ENCODE measurements around the gene IP6K2.
A peak's percentile ranks its signal among the peaks of the same experiment; 100 is the strongest.
"Not testable (repeated sequence)": the region's sequence is repeated elsewhere in the genome, so short reads cannot be mapped to it uniquely, and the experiment has no call there.

IP6K2 gene

DNA sequence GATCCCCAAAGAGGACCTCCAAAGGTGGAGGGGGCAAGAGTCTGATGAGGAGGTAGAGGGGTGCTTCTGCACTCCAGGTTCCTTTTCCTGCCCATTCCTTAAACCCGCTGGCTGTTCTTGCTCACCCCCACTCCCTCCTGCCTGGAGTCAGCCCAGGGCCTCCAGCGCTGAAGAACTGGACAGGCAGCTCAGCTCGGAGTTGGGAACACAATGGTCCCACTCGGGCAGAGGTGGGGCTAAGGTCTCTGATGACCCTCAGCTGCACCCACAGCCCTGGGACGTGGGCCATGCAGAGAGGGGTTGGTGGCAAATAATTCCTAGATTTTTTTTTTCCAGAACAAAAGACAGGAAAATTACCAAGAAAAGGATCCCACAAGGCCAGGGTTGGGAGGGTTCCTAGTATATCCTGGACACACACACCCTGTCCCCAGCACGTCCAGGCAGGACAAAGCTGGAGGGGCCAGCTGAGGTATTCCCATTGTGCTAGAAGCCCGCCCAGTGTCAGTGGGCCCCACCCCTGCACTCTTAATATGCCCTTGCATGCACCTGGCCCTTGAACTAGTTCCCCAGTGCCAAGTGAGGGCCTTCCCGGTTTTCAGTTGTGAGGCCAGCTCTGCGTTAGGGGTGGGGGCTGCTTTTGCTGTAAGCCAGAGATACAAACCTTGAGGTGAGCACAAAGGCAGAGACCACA is 22.1 kb upstream of the IP6K2 start:
- H2AFZ ChIP-seq (ENCODE audit: low read length): no peak overlapping the region
- H3K79me2 ChIP-seq (ENCODE audit: insufficient read depth, low read length): no peaks in the 10 kb centered on the region
- H3K4me3 ChIP-seq (ENCODE audit: low read depth, low read length, poor library complexity, severe bottlenecking): no peak overlapping the region

DNA sequence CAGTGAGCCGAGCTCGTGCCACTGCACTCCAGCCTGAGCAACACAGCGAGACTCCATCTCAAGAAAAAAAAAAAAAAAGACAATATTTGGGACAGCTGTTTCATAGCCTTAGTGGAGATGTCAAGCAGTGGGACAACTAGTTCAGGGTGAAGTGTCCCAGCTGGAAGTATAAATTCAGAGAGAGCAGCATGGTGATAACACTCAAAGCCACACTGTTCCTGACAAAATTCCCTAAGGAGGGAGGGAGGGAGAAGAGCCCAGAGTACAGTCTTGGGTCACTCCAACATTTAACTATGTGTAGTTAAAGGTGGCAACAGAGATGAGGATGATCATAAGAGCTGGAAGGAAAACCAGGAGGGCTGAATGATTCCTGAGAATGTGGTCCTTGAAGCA is 21.1 kb upstream of the IP6K2 start:
- H3K27me3 ChIP-seq (ENCODE audit: insufficient read depth, low read length): no peaks in the 10 kb centered on the region
- H3K4me1 ChIP-seq (ENCODE audit: insufficient read depth, low read length, severe bottlenecking): peaks cover 10% of the 10 kb centered on the region
- H3K36me3 ChIP-seq (ENCODE audit: insufficient read depth, low read length): no peaks in the 10 kb centered on the region
- no peak for TF ChIP-seq EZH2 (IDR thresholded peaks at IDR 0.05; ENCODE audit: borderline replicate concordance, low read length)
- TF ChIP-seq, protein P1, sequence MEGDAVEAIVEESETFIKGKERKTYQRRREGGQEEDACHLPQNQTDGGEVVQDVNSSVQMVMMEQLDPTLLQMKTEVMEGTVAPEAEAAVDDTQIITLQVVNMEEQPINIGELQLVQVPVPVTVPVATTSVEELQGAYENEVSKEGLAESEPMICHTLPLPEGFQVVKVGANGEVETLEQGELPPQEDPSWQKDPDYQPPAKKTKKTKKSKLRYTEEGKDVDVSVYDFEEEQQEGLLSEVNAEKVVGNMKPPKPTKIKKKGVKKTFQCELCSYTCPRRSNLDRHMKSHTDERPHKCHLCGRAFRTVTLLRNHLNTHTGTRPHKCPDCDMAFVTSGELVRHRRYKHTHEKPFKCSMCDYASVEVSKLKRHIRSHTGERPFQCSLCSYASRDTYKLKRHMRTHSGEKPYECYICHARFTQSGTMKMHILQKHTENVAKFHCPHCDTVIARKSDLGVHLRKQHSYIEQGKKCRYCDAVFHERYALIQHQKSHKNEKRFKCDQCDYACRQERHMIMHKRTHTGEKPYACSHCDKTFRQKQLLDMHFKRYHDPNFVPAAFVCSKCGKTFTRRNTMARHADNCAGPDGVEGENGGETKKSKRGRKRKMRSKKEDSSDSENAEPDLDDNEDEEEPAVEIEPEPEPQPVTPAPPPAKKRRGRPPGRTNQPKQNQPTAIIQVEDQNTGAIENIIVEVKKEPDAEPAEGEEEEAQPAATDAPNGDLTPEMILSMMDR (IDR thresholded peaks at IDR 0.05; ENCODE audit: low read length): no peak
- no peak overlapping the region for H3K27ac ChIP-seq (ENCODE audit: low read depth, low read length, poor library complexity, severe bottlenecking)
- H3K4me2 ChIP-seq (ENCODE audit: low read length): no peak overlapping the region
- no peak overlapping the region for H3K4me3 ChIP-seq (ENCODE audit: low read depth, low read length, poor library complexity, severe bottlenecking)
- no peaks in the 10 kb centered on the region for H3K79me2 ChIP-seq (ENCODE audit: insufficient read depth, low read length)
- H2AFZ ChIP-seq (ENCODE audit: low read length): no peak overlapping the region
- no peak overlapping the region for H3K9ac ChIP-seq (ENCODE audit: low read length)
- no peaks in the 10 kb centered on the region for H4K20me1 ChIP-seq (ENCODE audit: insufficient read depth, low read length)
- H3K9me2 ChIP-seq (ENCODE audit: low read depth, low read length): no peaks in the 10 kb centered on the region
- no peaks in the 10 kb centered on the region for H3K9me3 ChIP-seq (ENCODE audit: low read length)
- H3F3A ChIP-seq (ENCODE audit: insufficient read depth, low read length): no peaks in the 10 kb centered on the region

More for the DNA sequence above, 22.1 kb upstream of the IP6K2 start:
- Histone ChIP-seq H3K4me2 (ENCODE audit: low read length) (peak overlapping the region; percentile 52; the same call in 1 of the 2 replicates), H4K20me1 (ENCODE audit: insufficient read depth, low read length) (no peaks in the 10 kb centered on the region), H3K9ac (ENCODE audit: low read length) (no peak overlapping the region; the same call in 1 of the 2 replicates), H3K27ac (ENCODE audit: low read depth, low read length, poor library complexity, severe bottlenecking) (no peak overlapping the region), H3K36me3 (ENCODE audit: insufficient read depth, low read length) (no peaks in the 10 kb centered on the region), H3K27me3 (ENCODE audit: insufficient read depth, low read length) (no peaks in the 10 kb centered on the region), H3F3A (ENCODE audit: insufficient read depth, low read length) (no peaks in the 10 kb centered on the region), H3K4me1 (ENCODE audit: insufficient read depth, low read length, severe bottlenecking) (peaks cover 10% of the 10 kb centered on the region), H3K9me2 (ENCODE audit: low read depth, low read length) (no peaks in the 10 kb centered on the region), H3K9me3 (ENCODE audit: low read length) (no peaks in the 10 kb centered on the region)
- TF ChIP-seq, protein P1 (IDR thresholded peaks at IDR 0.05; ENCODE audit: low read length): no peak
- no peak for TF ChIP-seq EZH2 (IDR thresholded peaks at IDR 0.05; ENCODE audit: borderline replicate concordance, low read length)

DNA sequence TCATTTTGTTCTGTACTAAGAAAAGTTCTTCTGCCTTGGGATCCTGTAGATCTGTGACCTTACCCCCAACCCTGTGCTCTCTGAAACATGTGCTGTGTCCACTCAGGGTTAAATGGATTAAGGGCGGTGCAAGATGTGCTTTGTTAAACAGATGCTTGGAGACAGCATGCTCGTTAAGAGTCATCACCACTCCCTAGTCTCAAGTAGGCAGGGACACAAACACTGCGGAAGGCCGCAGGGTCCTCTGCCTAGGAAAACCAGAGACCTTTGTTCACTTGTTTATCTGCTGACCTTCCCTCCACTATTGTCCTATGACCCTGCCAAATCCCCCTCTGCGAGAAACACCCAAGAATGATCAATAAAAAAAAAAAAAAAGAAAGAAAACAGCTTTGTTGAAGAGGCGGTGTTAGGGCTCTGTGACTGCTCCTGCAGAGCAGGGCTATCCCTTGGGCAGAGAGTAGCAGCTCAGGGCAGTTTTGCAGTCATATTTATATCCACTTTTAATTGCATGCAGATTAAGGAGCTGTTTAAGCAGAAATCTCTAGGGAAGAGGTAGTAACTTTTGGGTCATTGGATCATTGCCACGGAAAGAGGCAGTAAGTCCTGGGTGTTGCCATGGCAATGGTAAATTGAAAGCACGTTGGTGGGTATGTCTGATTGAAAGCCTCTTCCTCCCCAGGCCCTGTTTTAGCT is 18.2 kb upstream of the IP6K2 start:
- not testable (repeated sequence) for H3K4me1 ChIP-seq (ENCODE audit: insufficient read depth, low read length, severe bottlenecking); H4K20me1 ChIP-seq (ENCODE audit: insufficient read depth, low read length); H3K9me2 ChIP-seq (ENCODE audit: low read depth, low read length); H3K4me3 ChIP-seq (ENCODE audit: low read depth, low read length, poor library complexity, severe bottlenecking); H3K36me3 ChIP-seq (ENCODE audit: insufficient read depth, low read length); H3K9me3 ChIP-seq (ENCODE audit: low read length); H3K79me2 ChIP-seq (ENCODE audit: insufficient read depth, low read length); H2AFZ ChIP-seq (ENCODE audit: low read length); H3K27ac ChIP-seq (ENCODE audit: low read depth, low read length, poor library complexity, severe bottlenecking); H3F3A ChIP-seq (ENCODE audit: insufficient read depth, low read length); H3K9ac ChIP-seq (ENCODE audit: low read length); H3K27me3 ChIP-seq (ENCODE audit: insufficient read depth, low read length); H3K4me2 ChIP-seq (ENCODE audit: low read length)

DNA sequence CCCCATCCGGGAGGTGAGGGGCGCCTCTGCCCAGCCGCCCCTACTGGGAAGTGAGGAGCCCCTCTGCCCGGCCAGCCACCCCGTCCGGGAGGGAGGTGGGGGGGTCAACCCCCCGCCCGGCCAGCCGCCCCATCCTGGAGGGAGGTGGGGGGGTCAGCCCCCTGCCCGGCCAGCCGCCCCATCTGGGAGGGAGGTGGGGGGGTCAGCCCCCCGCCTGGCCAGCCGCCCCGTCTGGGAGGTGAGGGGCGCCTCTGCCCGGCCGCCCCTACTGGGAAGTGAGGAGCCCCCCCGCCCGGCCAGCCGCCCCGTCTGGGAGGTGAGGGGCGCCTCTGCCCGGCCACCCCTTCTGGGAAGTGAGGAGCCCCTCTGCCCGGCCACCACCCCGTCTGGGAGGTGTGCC is 17.5 kb upstream of the IP6K2 start:
- not testable (repeated sequence) for H3K4me1 ChIP-seq (ENCODE audit: insufficient read depth, low read length, severe bottlenecking); H3K4me2 ChIP-seq (ENCODE audit: low read length); H3K27ac ChIP-seq (ENCODE audit: low read depth, low read length, poor library complexity, severe bottlenecking); H4K20me1 ChIP-seq (ENCODE audit: insufficient read depth, low read length); H3K9me2 ChIP-seq (ENCODE audit: low read depth, low read length); H3K79me2 ChIP-seq (ENCODE audit: insufficient read depth, low read length); H3F3A ChIP-seq (ENCODE audit: insufficient read depth, low read length); H3K9me3 ChIP-seq (ENCODE audit: low read length); H3K27me3 ChIP-seq (ENCODE audit: insufficient read depth, low read length); H3K4me3 ChIP-seq (ENCODE audit: low read depth, low read length, poor library complexity, severe bottlenecking); H3K9ac ChIP-seq (ENCODE audit: low read length); H2AFZ ChIP-seq (ENCODE audit: low read length); H3K36me3 ChIP-seq (ENCODE audit: insufficient read depth, low read length)

DNA sequence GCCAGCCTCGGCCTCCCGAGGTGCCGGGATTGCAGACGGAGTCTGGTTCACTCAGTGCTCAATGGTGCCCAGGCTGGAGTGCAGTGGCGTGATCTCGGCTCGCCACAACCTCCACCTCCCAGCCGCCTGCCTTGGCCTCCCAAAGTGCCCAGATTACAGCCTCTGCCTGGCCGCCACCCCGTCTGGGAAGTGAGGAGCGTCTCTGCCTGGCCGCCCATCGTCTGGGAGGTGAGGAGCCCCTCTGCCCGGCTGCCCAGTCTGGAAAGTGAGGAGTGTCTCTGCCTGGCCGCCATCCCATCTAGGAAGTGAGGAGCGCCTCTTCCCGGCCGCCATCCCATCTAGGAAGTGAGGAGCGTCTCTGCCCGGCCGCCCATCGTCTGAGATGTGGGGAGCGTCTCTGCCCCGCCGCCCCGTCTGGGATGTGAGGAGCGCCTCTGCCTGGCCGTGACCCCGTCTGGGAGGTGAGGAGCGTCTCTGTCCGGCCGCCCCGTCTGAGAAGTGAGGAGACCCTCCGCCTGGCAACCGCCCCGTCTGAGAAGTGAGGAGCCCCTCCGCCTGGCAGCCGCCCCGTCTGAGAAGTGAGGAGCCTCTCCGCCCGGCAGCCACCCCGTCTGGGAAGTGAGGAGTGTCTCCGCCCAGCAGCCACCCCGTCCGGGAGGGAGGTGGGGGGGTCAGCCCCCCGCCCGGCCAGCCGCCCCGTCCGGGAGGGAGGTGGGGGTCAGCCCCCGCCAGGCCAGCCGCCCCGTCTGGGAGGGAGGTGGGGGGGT is 16.9 kb upstream of the IP6K2 start:
- H3K9me3 ChIP-seq (ENCODE audit: low read length); H3F3A ChIP-seq (ENCODE audit: insufficient read depth, low read length); H3K27ac ChIP-seq (ENCODE audit: low read depth, low read length, poor library complexity, severe bottlenecking); H3K27me3 ChIP-seq (ENCODE audit: insufficient read depth, low read length); H3K9ac ChIP-seq (ENCODE audit: low read length); H3K4me2 ChIP-seq (ENCODE audit: low read length); H3K79me2 ChIP-seq (ENCODE audit: insufficient read depth, low read length); H2AFZ ChIP-seq (ENCODE audit: low read length); H3K36me3 ChIP-seq (ENCODE audit: insufficient read depth, low read length); H4K20me1 ChIP-seq (ENCODE audit: insufficient read depth, low read length); H3K4me3 ChIP-seq (ENCODE audit: low read depth, low read length, poor library complexity, severe bottlenecking); H3K9me2 ChIP-seq (ENCODE audit: low read depth, low read length); H3K4me1 ChIP-seq (ENCODE audit: insufficient read depth, low read length, severe bottlenecking): not testable (repeated sequence)
